HepG2 (cell line): ENCODE data around the gene DCTN4. TPM values are rescaled to one million over a fixed set of nuclear protein-coding genes. Genes with fewer than 3 reads are reported as not detected.

Source experiments
- ATAC-seq: fragments of 200-7000 bp; cut with Tn5 transposase; 3 replicates; pipeline ENCODE4 v1.9.1; 2020; ENCODE audit warnings: mild to moderate bottlenecking, moderate library complexity
- BruUV-seq: library from RNA; stranded (reverse); fragments of 400-500 nt; replicated peaks from 2 replicates; lab custom pipeline; 2021; lab: Mats Ljungman, UMichigan
- CTCF ChIA-PET: fragments of 300-600 bp; formaldehyde crosslinking; extraction: SDS; loops from one replicate; lab custom pipeline; 2021; ENCODE audit warnings: low total read pairs, inconsistent platforms, low intra/inter-chr PET ratio; lab: Yijun Ruan, JAX
- POLR2A ChIA-PET: fragments of 350-600 bp; sonication (Branson Sonifier 250); formaldehyde crosslinking; loops from one replicate; lab custom pipeline; 2020; ENCODE audit warnings: antibody characterized with exemption, inconsistent platforms; lab: Yijun Ruan, JAX
- DNase-seq: peaks from one replicate; pipeline ENCODE4 v3.0.0-alpha.2; 2015; ENCODE audit warnings: low spot score
- FAIRE-seq: peaks from 3 replicates; lab custom pipeline; 2011; peaks lifted over from hg19 to GRCh38; lab: Jason Lieb, UNC
- H2AFZ ChIP-seq: one replicate; pipeline ENCODE4 v1.6.1; 2011; ENCODE audit warnings: low read length, inconsistent platforms
- H3K27ac ChIP-seq: fragments of 300-600 bp; 3 replicates; pipeline ENCODE4 v1.8.0; 2011; ENCODE audit warnings: mixed run types, mild to moderate bottlenecking, mixed read lengths, low read length, inconsistent platforms; ENCODE audit not compliant: insufficient read depth; ENCODE audit errors: extremely low read length
- H3K27me3 ChIP-seq, 2 experiments: fragments of 200-600 bp in 1 of 2; 2 replicates in 1 of 2; 3 replicates in 1 of 2; pipeline versions ENCODE4 v1.6.0 to v1.8.0; 2011; ENCODE audit warnings: low read length in 2 of 2, mild to moderate bottlenecking in 2 of 2, moderate library complexity in 2 of 2, inconsistent platforms in 1 of 2; ENCODE audit not compliant: insufficient read depth in 2 of 2, control insufficient read depth in 1 of 2
- H3K36me3 ChIP-seq, 2 experiments: fragments of 200-600 bp in 1 of 2; replicated peaks in 1 of 2; 2 replicates in 1 of 2; 3 replicates in 1 of 2; pipeline versions ENCODE4 v1.5.1 to v1.8.0; 2011; ENCODE audit warnings: low read length in 2 of 2, inconsistent platforms in 1 of 2; ENCODE audit not compliant: insufficient read depth in 2 of 2, control insufficient read depth in 1 of 2
- H3K4me1 ChIP-seq: 2 replicates; pipeline ENCODE4 v1.5.1; 2012; ENCODE audit warnings: low read length, inconsistent platforms; ENCODE audit not compliant: insufficient read depth
- H3K4me2 ChIP-seq: 2 replicates; pipeline ENCODE4 v1.6.0; 2011; ENCODE audit warnings: low read depth, low read length, inconsistent platforms
- H3K4me3 ChIP-seq, 3 experiments: fragments of 200-600 bp in 1 of 3; sonication (generic), shearing (Covaris generic) in 1 of 3; replicated peaks in 1 of 3; 2 replicates each; pipeline ENCODE4 v1.5.1; 2011 to 2016; ENCODE audit warnings: low read length in 3 of 3, inconsistent platforms in 2 of 3, low read depth in 2 of 3, mild to moderate bottlenecking in 2 of 3, control low read depth in 1 of 3, mixed read lengths in 1 of 3; ENCODE audit not compliant: insufficient read depth in 1 of 3
- H3K79me2 ChIP-seq: one replicate; pipeline ENCODE4 v1.6.1; 2011; ENCODE audit warnings: low read length, inconsistent platforms; ENCODE audit not compliant: insufficient read depth
- H3K9ac ChIP-seq: 2 replicates; pipeline ENCODE4 v1.6.0; 2011; ENCODE audit warnings: mild to moderate bottlenecking, low read depth, low read length, inconsistent platforms; ENCODE audit not compliant: insufficient read depth
- H3K9me3 ChIP-seq: 2 replicates; pipeline ENCODE4 v1.5.1; 2012; ENCODE audit warnings: mild to moderate bottlenecking, low read length
- H4K20me1 ChIP-seq: 2 replicates; pipeline ENCODE4 v1.6.0; 2011; ENCODE audit warnings: inconsistent platforms, mild to moderate bottlenecking, low read length, moderate library complexity; ENCODE audit not compliant: insufficient read depth
- BRD4 ChIP-seq: sonication (generic); formaldehyde crosslinking; IDR thresholded peaks from 2 replicates; pipeline ENCODE4 v1.4.0; 2020; ENCODE audit warnings: missing genetic modification reagents
- JUND ChIP-seq: sonication (generic); formaldehyde crosslinking; IDR thresholded peaks from 2 replicates; pipeline ENCODE4 v1.8.0; 2022; ENCODE audit warnings: mild to moderate bottlenecking, missing genetic modification reagents
- KDM5B ChIP-seq: sonication (generic); formaldehyde crosslinking; IDR thresholded peaks from 2 replicates; pipeline ENCODE4 v1.4.0; 2020; ENCODE audit warnings: missing genetic modification reagents, mild to moderate bottlenecking, borderline replicate concordance
- RNF2 ChIP-seq: fragments of 450-650 bp; conservative IDR thresholded peaks from 2 replicates; pipeline ENCODE4 v1.6.1; 2016; ENCODE audit warnings: low read depth
- ZBTB38 ChIP-seq: sonication (generic); formaldehyde crosslinking; IDR thresholded peaks from 2 replicates; pipeline ENCODE4 v1.5.1; 2020; ENCODE audit warnings: mild to moderate bottlenecking, missing genetic modification reagents
- ZNF501 ChIP-seq: sonication (generic); formaldehyde crosslinking; IDR thresholded peaks from 2 replicates; pipeline ENCODE4 v1.5.1; 2020; ENCODE audit warnings: mild to moderate bottlenecking, moderate library complexity, missing genetic modification reagents
- ZNF772 ChIP-seq: sonication (generic); formaldehyde crosslinking; IDR thresholded peaks from 2 replicates; pipeline ENCODE4 v1.5.0; 2020; ENCODE audit warnings: mild to moderate bottlenecking, missing genetic modification reagents
- WGBS: methylation state at CpG from one replicate; pipeline ENCODE4 v1.1.6; 2017; ENCODE audit warnings: low lambda C conversion rate; 5-methylcytosine and 5-hydroxymethylcytosine counted together
- in situ Hi-C: cut with HindIII; loops from 2 replicates; pipeline ENCODE4 v1.10.0; 2017; ENCODE audit warnings: low pct_unique_long_range_greater_than_20kb; ENCODE audit not compliant: extremely low pct_ligation_motif_present
- intact Hi-C: fragments of 100-400 bp; cut with micrococcal nuclease; formaldehyde crosslinking; loops from one replicate; pipeline ENCODE4 v1.10.0; 2022; ENCODE audit not compliant: unreplicated experiment
- polyA plus RNA-seq, 8 experiments: library from polyadenylated mRNA; depleted of rRNA in 3 of 8; stranded (reverse) in 7 of 8; unstranded in 1 of 8; fragments of >200 nt; fragmentation: Illumina TruSeq in 4 of 8; extraction: Trizol in 4 of 8; gene quantifications; 2 replicates each; pipeline versions ENCODE4 v1.2.1 to v1.2.3, GENCODE V29; 2011 to 2016; ENCODE audit warnings: low read depth in 4 of 8, missing spikeins in 1 of 8, mixed read lengths in 1 of 8; ENCODE audit not compliant: insufficient read depth in 1 of 8
- total RNA-seq, 5 experiments: library from RNA; depleted of rRNA; stranded (reverse); fragments of >200 nt; fragmentation: Illumina TruSeq; extraction: Trizol; gene quantifications; 2 replicates each; pipeline ENCODE4 v1.2.3, GENCODE V29; 2016; ENCODE audit warnings: low read depth in 1 of 5
- TF ChIP-seq, protein P1 (sequence below): sonication (generic); formaldehyde crosslinking; IDR thresholded peaks from 2 replicates; pipeline ENCODE4 v1.4.0; 2020; ENCODE audit warnings: missing genetic modification reagents, borderline replicate concordance

DCTN4 gene
- total and polyA plus RNA-seq, 2 of the 13 experiments (the other 11 are each of a cell fraction or from before 2014, with no cell fraction given) = 24.1 to 26.9 TPM

DNA sequence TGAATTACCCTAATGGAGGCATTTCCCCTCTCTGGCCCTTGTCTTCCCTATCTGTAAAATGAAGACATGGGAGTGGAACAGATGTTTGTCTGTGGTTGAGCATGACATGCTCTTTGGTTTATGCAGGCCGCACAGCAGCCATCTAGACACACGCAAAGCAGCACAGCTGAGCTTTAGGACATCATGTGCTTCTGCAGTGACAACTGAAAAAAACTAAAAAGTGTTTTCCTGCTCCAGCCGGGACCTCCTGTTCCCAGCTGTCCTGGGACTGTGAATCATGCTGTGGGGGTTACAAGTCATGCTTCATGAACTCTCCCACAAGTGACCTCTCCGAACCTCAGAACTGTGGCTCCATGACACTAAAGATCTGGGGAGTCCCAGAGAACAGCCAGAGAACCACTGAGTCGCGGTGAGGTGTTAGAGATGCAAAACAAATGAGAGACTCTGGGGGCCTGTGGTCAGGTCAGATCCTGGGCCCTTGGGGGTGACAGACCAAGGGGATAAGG lies 21.4 kb upstream of the DCTN4 start:
- H3K79me2 ChIP-seq = peaks cover 56% of the 10 kb centered on the region
- ChIA-PET CTCF (no interaction called here), POLR2A (interaction anchor here (2.1 to 3.2 kb wide), 3 partner anchors 21 to 80 kb away, joined by 7 to 21 read pairs (median 14); partner anchors contain the start of genes DCTN4 and RBM22)
- no peak for FAIRE-seq
- intact Hi-C loops (no loop called here), in situ Hi-C loops (no loop called here)
- TF ChIP-seq ZNF772 (0 out of 2 replicates have a peak, but pooled peaks have one; percentile 35), KDM5B (CRISPR knock-in tag) (0 out of 2 replicates have a peak, but pooled peaks have one; percentile 29), RNF2 (no peak), BRD4 (CRISPR knock-in tag) (no peak), ZBTB38 (CRISPR knock-in tag) (peak; percentile 78; the same call in 1 of the 2 replicates), JUND (CRISPR knock-in tag) (no peak), ZNF501 (CRISPR knock-in tag) (0 out of 2 replicates have a peak, but pooled peaks have one; percentile 20)
- TF ChIP-seq, protein P1, sequence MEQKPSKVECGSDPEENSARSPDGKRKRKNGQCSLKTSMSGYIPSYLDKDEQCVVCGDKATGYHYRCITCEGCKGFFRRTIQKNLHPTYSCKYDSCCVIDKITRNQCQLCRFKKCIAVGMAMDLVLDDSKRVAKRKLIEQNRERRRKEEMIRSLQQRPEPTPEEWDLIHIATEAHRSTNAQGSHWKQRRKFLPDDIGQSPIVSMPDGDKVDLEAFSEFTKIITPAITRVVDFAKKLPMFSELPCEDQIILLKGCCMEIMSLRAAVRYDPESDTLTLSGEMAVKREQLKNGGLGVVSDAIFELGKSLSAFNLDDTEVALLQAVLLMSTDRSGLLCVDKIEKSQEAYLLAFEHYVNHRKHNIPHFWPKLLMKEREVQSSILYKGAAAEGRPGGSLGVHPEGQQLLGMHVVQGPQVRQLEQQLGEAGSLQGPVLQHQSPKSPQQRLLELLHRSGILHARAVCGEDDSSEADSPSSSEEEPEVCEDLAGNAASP = no peak
- 87% methylated on average over 6 of the region's 6 CpGs for WGBS
- H3K9ac ChIP-seq = peak overlapping the region; percentile 74
- no peak for DNase-seq
- H3K27ac ChIP-seq = no peak overlapping the region
- H3K27me3 ChIP-seq = no peaks in the 10 kb centered on the region; a peak in 1 of 5 replicates
- peak overlapping the region; percentile 43 to 90 (median 79) for H3K4me3 ChIP-seq
- H3K9me3 ChIP-seq = no peaks in the 10 kb centered on the region
- H2AFZ ChIP-seq = no peak overlapping the region
- no peaks in the 10 kb centered on the region for H3K36me3 ChIP-seq
- ATAC-seq = no peak
- peak overlapping the region; percentile 98 for H3K4me2 ChIP-seq
- no TSS peak for BruUV-seq
- no peaks in the 10 kb centered on the region for H4K20me1 ChIP-seq
- peaks cover 67% of the 10 kb centered on the region for H3K4me1 ChIP-seq
